Measurements from ENCODE around the gene KCNIP1. TPM values are rescaled to one million over a fixed set of nuclear protein-coding genes. Genes with fewer than 3 reads are reported as not detected.

Gene KCNIP1
- total RNA-seq, 1 donor from 2014 or later = 8.7 TPM

- no peak for TF ChIP-seq CTCF (IDR thresholded peaks at IDR 0.05)
- no peak overlapping the region for H3K4me3 Mint-ChIP-seq (ENCODE audit: unreplicated experiment)
- H3K9me3 Mint-ChIP-seq (ENCODE audit: low read depth) = no peaks in the 10 kb centered on the region
- peaks cover 4% of the 10 kb centered on the region for H3K27me3 Mint-ChIP-seq (ENCODE audit: low read depth)
- peaks cover 7% of the 10 kb centered on the region for H3K4me1 Mint-ChIP-seq (ENCODE audit: low read depth)
- H3K27ac Mint-ChIP-seq (ENCODE audit: unreplicated experiment) = no peak overlapping the region
- DNase-seq (ENCODE audit: low spot score) = no peak
- H3K36me3 Mint-ChIP-seq (ENCODE audit: low read depth) = peaks cover 3% of the 10 kb centered on the region
Measured at GRCh38 chr5:170603109-170603508, 99.3 kb downstream of the KCNIP1 start.

GRCh38 chr5:170603578-170604565 lies 100.1 kb downstream of the KCNIP1 start:
- no peaks in the 10 kb centered on the region for H3K9me3 Mint-ChIP-seq (ENCODE audit: low read depth)
- DNase-seq (ENCODE audit: low spot score) = peak; percentile 44
- peaks cover 4% of the 10 kb centered on the region for H3K27me3 Mint-ChIP-seq (ENCODE audit: low read depth)
- no peak overlapping the region for H3K4me3 Mint-ChIP-seq (ENCODE audit: unreplicated experiment)
- peak; percentile 77 for TF ChIP-seq CTCF (IDR thresholded peaks at IDR 0.05)
- H3K4me1 Mint-ChIP-seq (ENCODE audit: low read depth) = no peaks in the 10 kb centered on the region
- no peak overlapping the region for H3K27ac Mint-ChIP-seq (ENCODE audit: unreplicated experiment)
- H3K36me3 Mint-ChIP-seq (ENCODE audit: low read depth) = peaks cover 3% of the 10 kb centered on the region

GRCh38 chr5:170606941-170607340 lies 103.1 kb downstream of the KCNIP1 start:
- Mint-ChIP-seq H3K36me3 (ENCODE audit: low read depth) (peaks cover 3% of the 10 kb centered on the region), H3K4me3 (ENCODE audit: unreplicated experiment) (no peak overlapping the region), H3K27ac (ENCODE audit: unreplicated experiment) (no peak overlapping the region), H3K9me3 (ENCODE audit: low read depth) (no peaks in the 10 kb centered on the region), H3K4me1 (ENCODE audit: low read depth) (no peaks in the 10 kb centered on the region), H3K27me3 (ENCODE audit: low read depth) (peaks cover 4% of the 10 kb centered on the region)
- DNase-seq (ENCODE audit: low spot score) = peak; percentile 25
- no peak for TF ChIP-seq CTCF (IDR thresholded peaks at IDR 0.05)

GRCh38 chr5:170611449-170612090 lies 107.8 kb downstream of the KCNIP1 start:
- H3K9me3 Mint-ChIP-seq (ENCODE audit: low read depth) = no peaks in the 10 kb centered on the region
- H3K36me3 Mint-ChIP-seq (ENCODE audit: low read depth) = peaks cover 1% of the 10 kb centered on the region
- peaks cover 2% of the 10 kb centered on the region for H3K27me3 Mint-ChIP-seq (ENCODE audit: low read depth)
- no peak for TF ChIP-seq CTCF (IDR thresholded peaks at IDR 0.05)
- no peak overlapping the region for H3K27ac Mint-ChIP-seq (ENCODE audit: unreplicated experiment)
- DNase-seq (ENCODE audit: low spot score) = no peak
- no peak overlapping the region for H3K4me3 Mint-ChIP-seq (ENCODE audit: unreplicated experiment)
- peaks cover 7% of the 10 kb centered on the region for H3K4me1 Mint-ChIP-seq (ENCODE audit: low read depth)

GRCh38 chr5:170612256-170612678 lies 108.4 kb downstream of the KCNIP1 start:
- no peak for DNase-seq (ENCODE audit: low spot score)
- Mint-ChIP-seq H3K4me1 (ENCODE audit: low read depth) (peaks cover 7% of the 10 kb centered on the region), H3K27ac (ENCODE audit: unreplicated experiment) (no peak overlapping the region), H3K4me3 (ENCODE audit: unreplicated experiment) (no peak overlapping the region), H3K27me3 (ENCODE audit: low read depth) (no peaks in the 10 kb centered on the region), H3K9me3 (ENCODE audit: low read depth) (no peaks in the 10 kb centered on the region), H3K36me3 (ENCODE audit: low read depth) (no peaks in the 10 kb centered on the region)
- TF ChIP-seq CTCF (IDR thresholded peaks at IDR 0.05) = no peak
